SIG-M5 treated with dmso at 0.1 percent for 504 hours (cell line): ENCODE data around the gene RALGAPA2.

Source experiments
- DNase-seq: peaks from one replicate; lab custom pipeline; 2025; ENCODE audit not compliant: unreplicated experiment; lab: John Stamatoyannopoulos, UW

The RALGAPA2 gene

DNA sequence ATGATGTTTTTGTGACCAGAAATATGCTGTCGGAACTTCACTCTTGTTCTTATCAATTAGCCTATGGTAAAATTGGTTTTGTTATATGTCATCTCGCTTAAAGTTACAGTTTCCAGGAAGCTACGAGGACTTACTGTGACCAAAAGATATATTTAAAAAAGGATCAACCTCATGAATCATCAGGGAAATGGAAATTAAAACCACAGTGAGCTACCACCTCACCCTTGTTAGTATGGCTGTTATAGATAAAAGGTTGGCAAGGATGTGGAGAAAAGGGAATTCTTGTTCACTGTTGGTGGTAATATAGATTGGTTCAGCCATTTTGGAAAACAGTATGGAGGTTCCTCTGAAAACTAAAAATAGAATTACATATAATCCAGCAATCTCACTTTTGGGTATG is 358.9 kb downstream of the RALGAPA2 start:
- DNase-seq = no peak

DNA sequence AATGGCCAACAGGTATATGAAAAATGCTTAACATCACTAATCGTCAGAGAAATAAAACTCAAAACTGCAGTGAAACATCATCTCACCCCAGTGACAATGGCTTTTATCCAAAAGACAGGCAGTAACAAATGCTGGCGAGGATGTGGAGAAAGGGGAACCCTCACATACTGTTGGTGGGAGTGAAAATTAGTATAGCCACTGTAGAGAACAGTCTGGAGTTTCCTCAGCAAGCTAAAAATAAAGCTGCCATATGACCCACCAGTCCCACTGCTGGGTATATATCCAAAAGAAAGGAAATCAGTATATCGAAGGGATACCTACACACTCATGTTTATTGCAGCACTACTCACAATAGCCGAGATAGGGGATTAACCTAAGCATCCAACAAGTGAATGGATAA is 368.0 kb downstream of the RALGAPA2 start:
- no peak for DNase-seq

DNA sequence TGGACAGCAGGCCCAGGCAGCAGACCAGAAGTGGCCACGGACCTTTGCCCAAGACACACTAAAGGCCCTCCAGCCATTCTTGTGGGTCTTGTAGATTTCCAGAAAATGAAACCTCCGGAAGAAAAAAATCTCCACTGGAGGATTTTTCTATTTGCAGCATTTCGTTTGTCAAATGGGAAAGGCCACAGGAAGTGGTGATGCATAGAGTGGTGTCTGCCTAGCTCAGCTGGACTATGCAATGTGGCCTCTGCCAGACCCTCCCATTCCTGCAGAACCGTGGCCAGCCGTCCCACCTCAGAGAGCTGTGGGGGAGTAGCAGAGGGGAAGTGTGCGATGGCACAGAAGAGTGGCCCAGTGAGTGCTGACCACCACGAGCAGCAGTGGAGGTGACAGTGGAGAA is 368.5 kb downstream of the RALGAPA2 start:
- DNase-seq = no peak
